Transverse colon (tissue), 4 donors: ENCODE measurements around the gene PRPF19. TPM values are rescaled to one million over a fixed set of nuclear protein-coding genes. Genes with fewer than 3 reads are reported as not detected.

ENCODE experiments used
- DNase-seq: peaks from one replicate; pipeline ENCODE4 v3.0.0-alpha.2; 2019
- H3K27ac ChIP-seq, 4 donors: fragments of 200-600 bp; sonication (generic); 2 replicates each; pipeline ENCODE4 v1.5.1; 2016 to 2018; ENCODE audit warnings: inconsistent platforms in 4 of 4
- H3K27me3 ChIP-seq: fragments of 200-600 bp; sonication (generic); 2 replicates; pipeline ENCODE4 v1.5.1; 2017; ENCODE audit warnings: inconsistent platforms
- H3K36me3 ChIP-seq, 4 donors: fragments of 200-600 bp; sonication (generic); 2 replicates each; pipeline ENCODE4 v1.5.1; 2017 to 2019; ENCODE audit warnings: inconsistent platforms in 4 of 4
- H3K4me1 ChIP-seq, 4 donors: fragments of 200-600 bp; sonication (generic); 2 replicates each; pipeline ENCODE4 v1.5.1; 2017 to 2020; ENCODE audit warnings: inconsistent platforms in 4 of 4
- H3K4me3 ChIP-seq, 4 donors: fragments of 200-600 bp; sonication (generic); 1 replicate in 1 of 4; 2 replicates in 3 of 4; pipeline versions ENCODE4 v1.5.1 to v1.6.1; 2017 to 2019; ENCODE audit warnings: inconsistent platforms in 4 of 4
- H3K9me3 ChIP-seq, 2 donors: fragments of 200-600 bp; sonication (generic); 2 replicates each; pipeline ENCODE4 v1.5.1; 2017 to 2019; ENCODE audit warnings: inconsistent platforms in 2 of 2
- EP300 ChIP-seq: sonication (generic); formaldehyde crosslinking; IDR thresholded peaks from one replicate; pipeline ENCODE4 v1.6.1; 2017; ENCODE audit warnings: antibody characterized with exemption, low read depth
- POLR2A ChIP-seq: fragments of 450-650 bp; IDR thresholded peaks from one replicate; pipeline ENCODE4 v1.6.1; 2016; ENCODE audit warnings: antibody characterized with exemption, mild to moderate bottlenecking, moderate library complexity
- POLR2AphosphoS5 ChIP-seq, 3 donors: sonication (generic); formaldehyde crosslinking; IDR thresholded peaks; one replicate each; pipeline ENCODE4 v1.6.1; 2016; ENCODE audit warnings: antibody characterized with exemption in 3 of 3
- WGBS, 2 donors: methylation state at CpG; one replicate each; pipeline ENCODE4 v1.1.5; 2018; ENCODE audit warnings: low coverage in 1 of 2; 5-methylcytosine and 5-hydroxymethylcytosine counted together
- in situ Hi-C, 4 donors: fragments of 200-750 bp; cut with MboI; loops; one replicate each; pipeline versions ENCODE4 v1.15.0 to v1.15.1; 2017; ENCODE audit warnings: low sequenced_read_pairs in 3 of 4, low pct_ligation_motif_present in 1 of 4, low pct_unique_long_range_greater_than_20kb in 1 of 4
- intact Hi-C: fragments of 100-400 bp; cut with DNase I; formaldehyde crosslinking; loops from one replicate; pipeline ENCODE4 v1.15.1; 2023; ENCODE audit warnings: low total_unique reads
- total RNA-seq, 4 donors: library from RNA; depleted of rRNA; stranded (reverse); fragments of >200 nt; gene quantifications; one replicate each; pipeline ENCODE4 v1.1.0, GENCODE V29; 2016
- TF ChIP-seq, protein P1 (sequence below), 5 experiments: fragments of 200-600 bp in 3 of 5; fragments of 450-650 bp in 2 of 5; sonication (generic) in 3 of 5; IDR thresholded peaks; 1 replicate in 2 of 5; 2 replicates in 3 of 5; pipeline ENCODE4 v1.5.1; 2016 to 2017; ENCODE audit warnings: antibody characterized with exemption in 5 of 5, inconsistent platforms in 3 of 5, mild to moderate bottlenecking in 2 of 5, moderate library complexity in 1 of 5

PRPF19 gene
- total RNA-seq, 4 donors from 2014 or later = 15.5 to 70.3 (median 42.8) TPM

DNA sequence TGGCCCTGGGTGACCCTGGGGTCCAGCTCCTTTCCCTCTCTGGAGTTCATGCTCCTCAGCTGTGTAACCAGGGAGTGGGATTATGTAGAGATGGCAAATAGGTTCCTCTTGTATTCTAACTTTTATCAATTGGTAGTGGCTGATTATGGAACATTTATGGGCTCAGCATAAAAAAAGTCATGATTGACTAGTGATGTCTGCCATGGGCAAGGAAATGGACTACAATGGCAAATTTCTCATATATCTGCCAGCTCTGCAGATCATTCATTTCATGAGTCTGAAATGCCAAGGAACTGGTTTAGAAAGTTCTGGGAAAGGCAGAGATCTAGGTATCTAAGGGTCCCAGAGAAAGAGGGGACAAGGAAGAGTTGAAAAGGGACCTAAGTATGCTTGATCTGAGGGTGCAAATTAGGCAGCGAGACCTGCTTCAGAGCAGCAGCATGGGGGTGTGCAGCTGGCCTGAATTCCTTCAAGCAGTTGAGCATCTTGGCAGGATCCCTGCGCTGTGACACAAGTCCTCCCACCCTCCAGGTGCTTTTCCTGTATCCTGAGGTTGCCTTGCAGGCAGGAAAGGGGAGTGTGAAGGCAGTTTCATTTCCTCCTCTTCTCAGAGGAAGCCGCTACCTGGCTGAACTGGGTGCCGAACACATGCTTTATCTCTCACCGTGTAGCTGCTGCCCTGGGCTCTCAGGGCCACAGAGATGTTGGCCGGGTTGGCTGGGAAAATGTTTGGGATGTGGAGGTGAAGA is 35.2 kb upstream of the PRPF19 start:
- Histone ChIP-seq H3K27ac (no peak overlapping the region), H3K4me3 (no peak overlapping the region), H3K36me3 (no peaks in the 10 kb centered on the region), H3K27me3 (no peaks in the 10 kb centered on the region), H3K4me1 (peaks cover 0 to 10% (median 3%) of the 10 kb centered on the region in 4 donors), H3K9me3 (no peaks in the 10 kb centered on the region)
- intact Hi-C loops (no loop called here), in situ Hi-C loops (no loop called here)
- TF ChIP-seq EP300 (no peak), POLR2AphosphoS5 (IDR thresholded peaks at IDR 0.05) (no peak), POLR2A (no peak)
- TF ChIP-seq, protein P1, sequence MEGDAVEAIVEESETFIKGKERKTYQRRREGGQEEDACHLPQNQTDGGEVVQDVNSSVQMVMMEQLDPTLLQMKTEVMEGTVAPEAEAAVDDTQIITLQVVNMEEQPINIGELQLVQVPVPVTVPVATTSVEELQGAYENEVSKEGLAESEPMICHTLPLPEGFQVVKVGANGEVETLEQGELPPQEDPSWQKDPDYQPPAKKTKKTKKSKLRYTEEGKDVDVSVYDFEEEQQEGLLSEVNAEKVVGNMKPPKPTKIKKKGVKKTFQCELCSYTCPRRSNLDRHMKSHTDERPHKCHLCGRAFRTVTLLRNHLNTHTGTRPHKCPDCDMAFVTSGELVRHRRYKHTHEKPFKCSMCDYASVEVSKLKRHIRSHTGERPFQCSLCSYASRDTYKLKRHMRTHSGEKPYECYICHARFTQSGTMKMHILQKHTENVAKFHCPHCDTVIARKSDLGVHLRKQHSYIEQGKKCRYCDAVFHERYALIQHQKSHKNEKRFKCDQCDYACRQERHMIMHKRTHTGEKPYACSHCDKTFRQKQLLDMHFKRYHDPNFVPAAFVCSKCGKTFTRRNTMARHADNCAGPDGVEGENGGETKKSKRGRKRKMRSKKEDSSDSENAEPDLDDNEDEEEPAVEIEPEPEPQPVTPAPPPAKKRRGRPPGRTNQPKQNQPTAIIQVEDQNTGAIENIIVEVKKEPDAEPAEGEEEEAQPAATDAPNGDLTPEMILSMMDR (IDR thresholded peaks at IDR 0.05) = no peak
- WGBS, 2 donors = 78% methylated on average over 6 of the region's 6 CpGs; no CpG with 5 or more reads in 1 of the 2 donors
- no peak for DNase-seq

- in situ Hi-C loops (no loop called here), intact Hi-C loops (no loop called here)
- TF ChIP-seq POLR2AphosphoS5 (IDR thresholded peaks at IDR 0.05) = no peak
- no peak for TF ChIP-seq EP300
- TF ChIP-seq POLR2A = no peak
- TF ChIP-seq, protein P1 (IDR thresholded peaks at IDR 0.05) = no peak
- no peaks in the 10 kb centered on the region for H3K27me3 ChIP-seq
- H3K4me3 ChIP-seq = no peak overlapping the region
- 60 to 86% methylated on average over 1 to 2 of the region's 2 CpGs for WGBS, 2 donors
- no peaks in the 10 kb centered on the region for H3K9me3 ChIP-seq
- H3K27ac ChIP-seq = no peak overlapping the region
- H3K4me1 ChIP-seq = peaks cover 0 to 10% (median 3%) of the 10 kb centered on the region in 4 donors
- no peak for DNase-seq
- H3K36me3 ChIP-seq = no peaks in the 10 kb centered on the region
Measured at GRCh38 chr11:60939855-60940254, 33.5 kb upstream of the PRPF19 start.

DNA sequence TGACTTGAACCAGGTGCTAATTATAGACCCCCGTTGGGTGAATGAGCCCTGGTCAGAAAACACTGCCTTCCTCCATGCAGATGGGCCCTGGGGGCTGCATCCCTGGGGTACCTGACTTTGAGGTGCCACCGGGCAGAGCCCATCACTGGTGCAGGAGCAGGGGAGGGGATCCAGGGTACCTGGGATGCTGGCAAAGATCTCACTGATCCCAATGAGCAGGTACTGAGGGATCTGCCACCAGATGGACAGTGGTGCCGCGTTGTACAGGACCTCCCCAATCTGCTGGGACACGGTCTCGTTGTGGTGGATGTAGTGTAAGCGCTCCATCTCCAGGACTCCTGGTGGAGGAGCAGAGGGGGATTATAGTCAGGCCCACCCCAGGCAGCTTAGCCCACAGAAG is 32.9 kb upstream of the PRPF19 start:
- 92% methylated on average over 7 of the region's 7 CpGs; no CpG with 5 or more reads in 1 of the 2 donors for WGBS, 2 donors
- intact Hi-C loops (no loop called here), in situ Hi-C loops (no loop called here)
- Histone ChIP-seq H3K27me3 (no peaks in the 10 kb centered on the region), H3K36me3 (no peaks in the 10 kb centered on the region), H3K27ac (no peak overlapping the region), H3K9me3 (no peaks in the 10 kb centered on the region), H3K4me3 (no peak overlapping the region), H3K4me1 (peaks cover 0 to 10% (median 3%) of the 10 kb centered on the region in 4 donors)
- DNase-seq = no peak
- TF ChIP-seq POLR2A (no peak), POLR2AphosphoS5 (IDR thresholded peaks at IDR 0.05) (no peak), EP300 (no peak)
- TF ChIP-seq, protein P1 (IDR thresholded peaks at IDR 0.05) = no peak

GRCh38 chr11:60938500-60938899 is 32.1 kb upstream of the PRPF19 start:
- H3K27ac ChIP-seq = no peak overlapping the region
- H3K9me3 ChIP-seq = no peaks in the 10 kb centered on the region
- no peaks in the 10 kb centered on the region for H3K36me3 ChIP-seq
- 94 to 95% methylated on average over 5 to 9 of the region's 9 CpGs for WGBS, 2 donors
- no peak overlapping the region for H3K4me3 ChIP-seq
- in situ Hi-C loops (no loop called here), intact Hi-C loops (no loop called here)
- TF ChIP-seq, protein P1 (IDR thresholded peaks at IDR 0.05) = no peak
- TF ChIP-seq EP300 (no peak), POLR2A (no peak), POLR2AphosphoS5 (IDR thresholded peaks at IDR 0.05) (no peak)
- no peak for DNase-seq
- peaks cover 0 to 10% (median 3%) of the 10 kb centered on the region in 4 donors for H3K4me1 ChIP-seq
- no peaks in the 10 kb centered on the region for H3K27me3 ChIP-seq
